HEK293T (cell line): ENCODE data around the gene TMEM44.
A peak's percentile ranks its signal among the peaks of the same experiment; 100 is the strongest.

Experiments
- CTCF ChIA-PET: fragments of 350-600 bp; formaldehyde crosslinking; extraction: SDS; loops from one replicate; lab custom pipeline; 2021; ENCODE audit warnings: antibody characterized with exemption, inconsistent platforms; lab: Yijun Ruan, JAX
- POLR2A ChIA-PET: fragments of 350-600 bp; formaldehyde crosslinking; extraction: SDS; loops from one replicate; lab custom pipeline; 2020; ENCODE audit warnings: antibody characterized with exemption, inconsistent platforms; lab: Yijun Ruan, JAX
- DNase-seq: peaks from one replicate; pipeline ENCODE4 v3.0.0; 2012; ENCODE audit warnings: mixed read lengths; ENCODE audit errors: extremely low spot score
- ARNT ChIP-seq: fragments of 450-650 bp; IDR thresholded peaks from 2 replicates; pipeline ENCODE4 v1.6.1; 2017; ENCODE audit warnings: mild to moderate bottlenecking
- BHLHE40 ChIP-seq: fragments of 450-650 bp; IDR thresholded peaks from 2 replicates; pipeline ENCODE4 v1.6.1; 2016; ENCODE audit warnings: mild to moderate bottlenecking, moderate library complexity, borderline replicate concordance
- CTBP1 ChIP-seq: fragments of 450-650 bp; IDR thresholded peaks from 2 replicates; pipeline ENCODE4 v1.6.1; 2016; ENCODE audit warnings: borderline replicate concordance
- ELF4 ChIP-seq: fragments of 450-650 bp; IDR thresholded peaks from 2 replicates; pipeline ENCODE4 v1.6.1; 2017; ENCODE audit warnings: antibody characterized with exemption
- FOXA1 ChIP-seq: fragments of 450-650 bp; IDR thresholded peaks from 2 replicates; pipeline ENCODE4 v1.6.1; 2016; ENCODE audit warnings: mild to moderate bottlenecking
- FOXK2 ChIP-seq: fragments of 450-650 bp; IDR thresholded peaks from 2 replicates; pipeline ENCODE4 v1.6.1; 2016; ENCODE audit warnings: mild to moderate bottlenecking
- FOXM1 ChIP-seq: fragments of 450-650 bp; IDR thresholded peaks from 2 replicates; pipeline ENCODE4 v1.6.1; 2017; ENCODE audit warnings: mild to moderate bottlenecking, borderline replicate concordance
- HDGF ChIP-seq: fragments of 450-650 bp; IDR thresholded peaks from 2 replicates; pipeline ENCODE4 v1.6.1; 2017; ENCODE audit warnings: antibody characterized with exemption, borderline replicate concordance
- L3MBTL2 ChIP-seq: fragments of 450-650 bp; conservative IDR thresholded peaks from 2 replicates; pipeline ENCODE4 v1.6.1; 2016; ENCODE audit warnings: mild to moderate bottlenecking
- LEF1 ChIP-seq: fragments of 450-650 bp; IDR thresholded peaks from 2 replicates; pipeline ENCODE4 v1.6.1; 2017; ENCODE audit warnings: mild to moderate bottlenecking, borderline replicate concordance
- NFRKB ChIP-seq: fragments of 450-650 bp; IDR thresholded peaks from 2 replicates; pipeline ENCODE4 v1.6.1; 2016; ENCODE audit warnings: mild to moderate bottlenecking, moderate library complexity
- SP1 ChIP-seq: fragments of 450-650 bp; IDR thresholded peaks from 2 replicates; pipeline ENCODE4 v1.6.1; 2017
- SUZ12 ChIP-seq: fragments of 450-650 bp; IDR thresholded peaks from 2 replicates; pipeline ENCODE4 v1.6.1; 2016; ENCODE audit warnings: mild to moderate bottlenecking
- TARDBP ChIP-seq: fragments of 450-650 bp; IDR thresholded peaks from 2 replicates; pipeline ENCODE4 v1.6.1; 2016
- ZNF384 ChIP-seq: fragments of 450-650 bp; IDR thresholded peaks from 2 replicates; pipeline ENCODE4 v1.6.1; 2016
- TF ChIP-seq, protein P1 (sequence below): fragments of 450-650 bp; IDR thresholded peaks from 2 replicates; pipeline ENCODE4 v1.6.1; 2016

TMEM44 gene

DNA sequence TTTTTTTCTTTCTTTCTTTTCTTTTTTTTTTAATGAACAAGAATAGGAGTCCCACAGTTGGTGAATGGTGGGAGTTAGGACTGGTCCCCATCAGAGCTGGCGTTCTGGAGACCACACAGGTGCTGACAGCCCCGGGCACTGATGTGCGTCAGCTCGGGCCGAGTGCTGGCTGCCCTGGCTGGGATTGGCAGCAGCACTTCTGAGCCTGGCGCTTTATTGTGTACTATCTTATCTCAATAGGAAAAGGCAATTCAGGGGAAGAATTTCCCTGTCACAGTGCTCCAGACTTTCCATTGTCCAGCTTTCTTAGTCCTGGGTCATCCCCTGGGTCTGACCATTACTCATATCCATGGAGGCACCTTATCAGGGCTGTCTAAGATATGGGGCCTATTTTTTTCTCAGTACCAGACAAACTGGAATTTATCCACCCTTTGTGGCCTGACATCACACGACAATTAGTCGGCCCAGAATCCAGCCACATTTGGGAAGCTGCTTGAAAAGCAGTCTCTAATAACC is 54.1 kb downstream of the TMEM44 start:
- no peak for DNase-seq
- CTCF ChIA-PET, result no interaction called here
- POLR2A ChIA-PET, result no interaction called here
- TF ChIP-seq SUZ12 (no peak), BHLHE40 (no peak), LEF1 (no peak), TARDBP (no peak)

DNA sequence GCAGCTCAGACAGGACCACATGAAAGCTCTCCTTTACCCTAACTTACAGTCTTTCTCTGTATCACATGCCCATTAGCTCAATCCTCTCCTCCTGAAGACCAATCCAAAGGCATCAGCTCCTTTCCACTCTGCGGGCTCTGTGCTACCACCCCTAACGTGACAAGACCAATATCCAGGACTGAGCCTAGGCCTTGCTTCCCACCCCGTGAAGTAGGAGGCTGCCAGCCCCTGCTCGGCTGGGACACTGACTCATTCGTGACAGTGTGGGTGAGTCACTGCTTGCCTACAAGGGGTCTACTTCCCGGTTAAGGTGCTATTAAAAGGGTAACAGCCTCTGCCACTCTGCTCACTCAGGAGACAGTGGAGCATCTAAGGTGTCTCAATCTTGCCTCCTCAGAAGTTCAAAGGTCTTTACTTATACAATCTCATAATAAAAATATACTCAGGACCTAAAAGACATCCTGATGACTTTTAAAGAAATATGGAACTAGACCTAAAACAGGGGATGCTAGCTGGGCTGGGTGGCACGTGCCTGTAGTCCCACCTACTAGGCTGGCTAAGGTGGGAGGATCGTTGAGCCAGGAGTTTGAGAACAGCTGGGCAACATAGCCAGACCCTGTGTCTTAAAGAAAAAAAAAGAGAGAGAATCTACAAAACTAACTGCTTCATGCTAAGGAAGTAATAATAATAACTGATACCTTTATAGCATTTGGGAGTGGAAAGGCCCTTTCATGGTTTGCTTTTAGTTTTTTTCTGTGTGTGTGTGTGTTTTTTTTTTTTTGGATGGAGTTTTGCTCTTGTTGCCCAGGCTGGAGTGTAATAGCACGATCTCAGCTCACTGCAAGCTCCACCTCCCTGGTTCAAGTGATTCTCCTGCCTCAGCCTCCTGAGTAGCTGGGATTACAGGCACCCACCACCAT is 55.0 kb downstream of the TMEM44 start:
- CTCF ChIA-PET, result no interaction called here
- POLR2A ChIA-PET, result no interaction called here
- DNase-seq, result no peak
- TF ChIP-seq CTBP1 (no peak), SUZ12 (no peak), HDGF (no peak), SP1 (no peak), ZNF384 (no peak), LEF1 (no peak), FOXA1 (no peak), FOXM1 (no peak), BHLHE40 (no peak), L3MBTL2 (no peak), ELF4 (no peak), NFRKB (no peak), FOXK2 (no peak), TARDBP (no peak), ARNT (no peak)
- TF ChIP-seq, protein P1, sequence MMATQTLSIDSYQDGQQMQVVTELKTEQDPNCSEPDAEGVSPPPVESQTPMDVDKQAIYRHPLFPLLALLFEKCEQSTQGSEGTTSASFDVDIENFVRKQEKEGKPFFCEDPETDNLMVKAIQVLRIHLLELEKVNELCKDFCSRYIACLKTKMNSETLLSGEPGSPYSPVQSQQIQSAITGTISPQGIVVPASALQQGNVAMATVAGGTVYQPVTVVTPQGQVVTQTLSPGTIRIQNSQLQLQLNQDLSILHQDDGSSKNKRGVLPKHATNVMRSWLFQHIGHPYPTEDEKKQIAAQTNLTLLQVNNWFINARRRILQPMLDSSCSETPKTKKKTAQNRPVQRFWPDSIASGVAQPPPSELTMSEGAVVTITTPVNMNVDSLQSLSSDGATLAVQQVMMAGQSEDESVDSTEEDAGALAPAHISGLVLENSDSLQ, result no peak

DNA sequence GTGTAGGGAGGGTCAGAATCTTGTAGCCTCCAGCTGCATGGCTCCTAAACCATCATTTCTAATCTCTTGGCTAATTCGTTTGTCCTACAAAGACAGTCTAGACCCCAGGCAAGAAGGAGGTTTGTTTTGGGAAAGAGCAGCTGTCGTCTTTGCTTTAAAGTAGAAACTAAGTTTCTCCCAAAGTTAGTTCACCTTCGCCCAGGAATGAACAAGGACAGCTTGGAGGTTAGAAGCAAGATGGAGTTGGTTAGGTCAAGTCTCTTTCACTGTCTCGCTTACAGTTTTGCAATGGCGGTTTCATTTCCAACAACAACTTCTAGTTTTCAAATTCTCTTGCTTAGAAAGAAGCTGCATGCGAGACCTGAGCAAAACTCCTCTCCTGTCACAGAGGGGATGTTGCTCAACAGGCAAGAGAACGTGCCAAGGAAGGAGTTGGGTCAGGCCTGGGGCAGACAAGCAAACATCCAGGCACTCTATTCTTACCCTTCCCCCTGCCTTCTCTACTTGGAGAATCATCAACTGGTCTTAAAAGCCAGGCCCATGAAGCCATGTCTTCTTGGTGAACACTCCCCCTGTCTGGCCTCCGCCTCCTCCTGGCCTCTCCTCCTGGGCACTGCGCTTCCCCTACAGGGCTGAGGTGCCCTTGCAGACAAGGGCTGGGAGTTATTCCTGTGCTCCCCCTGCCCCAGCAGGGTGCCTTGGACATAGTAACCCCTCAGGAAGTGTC is 57.6 kb downstream of the TMEM44 start:
- TF ChIP-seq FOXA1, result no peak
- no peak for TF ChIP-seq BHLHE40
- no peak for TF ChIP-seq ZNF384
- no peak for TF ChIP-seq FOXM1
- no peak for TF ChIP-seq ARNT
- TF ChIP-seq LEF1, result no peak
- no peak for TF ChIP-seq SP1
- TF ChIP-seq CTBP1, result no peak
- TF ChIP-seq HDGF, result no peak
- TF ChIP-seq ELF4, result no peak
- TF ChIP-seq SUZ12, result no peak
- no peak for TF ChIP-seq L3MBTL2
- TF ChIP-seq TARDBP, result no peak
- CTCF ChIA-PET, result no interaction called here
- DNase-seq, result no peak
- POLR2A ChIA-PET, result no interaction called here

DNA sequence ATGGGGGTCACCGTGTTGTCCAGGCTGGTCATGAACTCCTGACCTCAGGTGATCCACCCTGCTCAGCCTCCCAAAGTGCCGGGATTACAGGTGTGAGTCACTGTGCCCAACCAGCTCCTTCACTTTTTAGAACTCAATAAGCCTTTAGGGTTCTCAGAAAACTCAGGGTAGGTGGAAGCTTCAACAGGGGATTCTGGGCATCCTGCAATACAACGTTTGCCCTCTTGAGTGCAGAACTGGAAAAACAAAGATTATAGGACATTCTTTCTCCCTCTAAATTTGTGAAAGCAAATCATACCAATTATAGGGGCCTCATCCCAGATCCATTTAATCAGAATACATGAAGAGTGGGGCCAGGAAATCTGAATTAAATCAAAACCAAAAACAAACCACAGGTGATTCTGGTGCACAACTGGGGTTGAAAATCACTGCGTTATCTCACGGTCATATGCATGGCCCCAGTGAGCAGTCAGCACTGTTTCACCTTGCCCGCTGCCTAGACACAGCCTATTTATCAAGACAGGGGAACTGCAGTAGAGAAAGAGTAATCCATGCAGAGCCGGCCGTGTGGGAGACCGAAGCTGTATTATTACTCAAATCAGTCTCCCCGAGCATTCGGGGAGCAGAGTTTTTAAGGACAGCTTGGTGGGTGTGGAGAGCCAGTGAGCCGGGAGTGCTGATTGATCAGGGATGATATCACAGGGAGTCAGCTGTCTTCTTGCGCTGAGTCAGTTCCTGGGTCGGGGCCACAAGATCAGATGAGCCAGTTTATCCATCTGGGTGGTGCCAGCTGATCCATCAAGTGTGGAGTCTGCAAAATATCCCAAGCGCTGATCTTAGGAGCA is 58.4 kb downstream of the TMEM44 start:
- TF ChIP-seq SP1 (no peak), ELF4 (no peak), FOXA1 (no peak), CTBP1 (no peak), FOXM1 (no peak), ARNT (no peak), SUZ12 (no peak), FOXK2 (no peak)
- POLR2A ChIA-PET, result no interaction called here
- CTCF ChIA-PET, result interaction anchor here (0.5 to 0.8 kb wide), 5 partner anchors 11 to 231 kb away, joined by 3 to 4 read pairs (median 4); no protein-coding TSS in a partner anchor
- DNase-seq, result no peak

DNA sequence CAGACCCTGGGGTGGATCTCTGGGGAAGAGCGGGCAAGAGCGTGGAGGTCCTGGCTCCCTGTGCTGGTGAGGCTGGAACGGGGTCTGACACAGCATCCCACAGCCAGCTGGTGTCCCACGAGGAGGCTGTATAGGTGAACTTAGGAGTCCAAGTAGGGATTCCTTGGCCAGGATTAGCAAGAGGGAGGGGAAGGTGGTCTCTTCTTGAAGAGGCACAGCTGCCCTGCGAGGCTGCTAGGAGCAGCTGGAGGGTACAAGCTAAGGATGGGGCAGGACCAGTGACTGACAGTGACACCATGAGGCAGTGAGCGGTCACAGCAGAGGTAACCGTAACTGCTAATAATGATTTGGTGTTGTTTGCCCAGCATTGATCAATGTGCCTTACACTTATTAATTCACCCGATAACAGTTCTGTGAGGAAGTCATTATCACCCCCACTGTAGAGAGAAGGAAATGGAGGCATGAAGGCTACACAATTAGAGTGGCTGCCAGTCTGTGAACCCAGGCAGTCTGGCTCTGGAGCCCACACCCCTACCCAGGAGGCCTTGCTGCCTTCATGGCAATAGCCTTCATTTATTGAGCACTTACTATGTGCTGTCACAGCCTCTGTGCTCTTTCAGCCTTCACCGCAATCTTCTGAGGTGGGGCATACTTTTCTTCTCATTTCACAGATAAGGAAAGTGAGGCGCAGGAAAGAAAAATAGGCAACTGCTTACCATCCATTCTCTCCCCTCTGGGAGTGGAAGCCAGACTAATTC is 59.4 kb downstream of the TMEM44 start:
- ChIA-PET CTCF (interaction anchor here (0.5 to 0.9 kb wide), 7 partner anchors 10 to 230 kb away, joined by 3 to 4 read pairs (median 4); no protein-coding TSS in a partner anchor), POLR2A (interaction anchor here (0.9 kb wide), 1 partner anchor 21 kb away, joined by 3 read pairs; no protein-coding TSS in a partner anchor)
- peak; percentile 57 for DNase-seq
- no peak for TF ChIP-seq ELF4
- TF ChIP-seq, protein P1, result peak; percentile 44; the same call in 1 of the 2 replicates
